ENCODE results near the gene DPH7.
"Not testable (repeated sequence)": the region's sequence is repeated elsewhere in the genome, so short reads cannot be mapped to it uniquely, and the experiment has no call there.

DPH7 gene

DNA sequence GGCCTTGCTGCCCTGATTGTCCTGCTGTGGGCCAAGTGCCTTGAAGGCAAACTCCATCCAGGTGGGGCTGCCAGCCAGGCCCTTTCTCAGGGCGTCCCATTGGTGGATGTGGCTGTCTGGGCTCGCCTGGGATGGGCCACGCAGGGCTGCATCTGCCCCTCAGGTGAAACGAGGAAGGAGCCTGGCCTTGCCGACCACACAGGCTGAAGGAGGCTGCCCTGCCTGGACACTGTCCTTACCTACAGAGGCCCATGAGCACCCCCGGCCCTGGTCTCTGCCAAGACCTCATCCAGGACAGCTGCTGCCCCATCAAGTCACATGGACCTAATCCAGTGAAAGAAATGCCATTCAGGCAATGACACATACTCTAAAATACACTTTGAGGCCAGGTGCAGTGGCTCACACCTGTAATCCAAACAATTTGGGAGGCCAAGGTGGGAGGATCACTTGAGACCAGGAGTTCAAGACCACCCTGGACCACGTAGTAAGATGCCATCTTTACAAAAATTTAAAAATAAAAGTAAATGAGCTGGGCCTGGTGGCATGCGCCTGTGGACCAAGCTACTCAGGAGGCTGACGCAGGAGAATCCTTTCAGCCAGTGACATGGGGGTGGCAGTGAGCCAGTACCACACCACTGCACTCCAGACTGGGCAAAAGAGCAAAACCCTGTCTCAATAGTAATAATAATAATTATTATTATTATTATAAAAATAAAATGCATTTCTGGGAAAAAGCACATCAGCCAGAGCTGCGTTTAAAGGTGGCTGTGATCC, 62.4 kb downstream of the DPH7 start:
- DNase-seq = no peak

GRCh38 chr9:137515338-137515724, 63.4 kb downstream of the DPH7 start:
- DNase-seq = no peak

GRCh38 chr9:137514691-137515337, 63.9 kb downstream of the DPH7 start:
- DNase-seq = no peak

DNA sequence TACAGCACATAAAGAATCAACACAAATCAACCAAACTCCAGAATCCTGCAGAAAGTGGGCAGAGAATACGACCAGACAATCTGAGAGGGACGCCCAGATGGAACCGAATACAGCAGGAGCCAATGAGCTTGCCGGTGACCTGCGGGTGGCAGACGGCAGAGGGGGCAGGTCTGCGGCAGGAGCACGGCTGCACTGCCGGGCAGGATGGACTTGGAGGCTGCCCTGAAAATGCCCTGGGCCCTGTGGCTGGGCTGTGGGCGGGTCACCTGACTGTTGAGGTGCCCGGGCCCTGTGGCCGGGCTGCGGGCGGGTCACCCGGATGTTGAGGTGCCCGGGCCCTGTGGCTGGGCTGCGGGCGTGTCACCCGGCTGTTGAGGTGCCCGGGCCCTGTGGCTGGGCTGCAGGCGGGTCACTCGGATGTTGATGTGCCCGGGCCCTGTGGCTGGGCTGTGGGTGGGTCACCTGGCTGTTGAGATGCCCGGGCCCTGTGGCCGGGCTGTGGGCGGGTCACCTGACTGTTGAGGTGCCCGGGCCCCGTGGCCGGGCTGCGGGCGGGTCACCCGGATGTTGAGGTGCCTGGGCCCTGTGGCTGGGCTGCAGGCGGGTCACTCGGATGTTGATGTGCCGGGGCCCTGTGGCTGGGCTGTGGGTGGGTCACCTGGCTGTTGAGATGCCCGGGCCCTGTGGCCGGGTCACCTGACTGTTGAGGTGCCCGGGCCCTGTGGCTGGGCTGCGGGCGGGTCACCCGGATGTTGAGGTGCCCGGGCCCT, 64.7 kb downstream of the DPH7 start:
- DNase-seq = not testable (repeated sequence)

DNA sequence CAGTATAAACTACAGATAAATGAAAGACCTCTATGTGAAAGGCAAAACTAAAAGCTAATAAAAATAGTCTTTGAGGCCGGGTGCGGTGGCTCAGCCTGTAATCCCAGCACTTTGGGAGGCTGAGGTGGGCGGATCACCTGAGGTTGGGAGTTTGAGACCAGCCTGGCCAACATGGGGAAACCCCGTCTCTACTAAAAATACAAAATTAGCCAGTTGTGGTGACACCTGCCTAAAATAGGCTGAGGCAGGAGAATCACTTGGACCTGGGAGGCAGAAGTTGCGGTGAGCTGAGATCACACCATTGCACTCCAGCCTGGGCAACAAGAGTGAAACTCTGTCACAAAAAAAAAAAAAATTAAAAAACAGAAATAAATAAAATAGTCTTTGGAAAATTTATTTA, 65.6 kb downstream of the DPH7 start:
- not testable (repeated sequence) for DNase-seq

- no peak for DNase-seq
Observed at GRCh38 chr9:137511758-137512463, 66.8 kb downstream of the DPH7 start.

DNA sequence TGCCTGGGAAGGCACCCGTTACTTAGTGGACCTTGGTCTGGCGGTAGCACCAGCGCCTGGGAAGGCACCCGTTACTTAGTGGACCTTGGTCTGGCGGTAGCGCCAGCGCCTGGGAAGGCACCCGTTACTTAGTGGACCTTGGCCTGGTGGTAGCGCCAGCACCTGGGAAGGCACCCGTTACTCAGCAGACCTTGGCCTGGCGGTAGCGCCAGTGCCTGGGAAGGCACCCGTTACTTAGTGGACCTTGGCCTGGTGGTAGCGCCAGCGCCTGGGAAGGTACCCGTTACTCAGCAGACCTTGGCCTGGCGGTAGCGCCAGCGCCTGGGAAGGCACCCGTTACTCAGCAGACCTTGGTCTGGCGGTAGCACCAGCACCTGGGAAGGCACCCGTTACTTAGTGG, 67.6 kb downstream of the DPH7 start:
- not testable (repeated sequence) for DNase-seq

DNA sequence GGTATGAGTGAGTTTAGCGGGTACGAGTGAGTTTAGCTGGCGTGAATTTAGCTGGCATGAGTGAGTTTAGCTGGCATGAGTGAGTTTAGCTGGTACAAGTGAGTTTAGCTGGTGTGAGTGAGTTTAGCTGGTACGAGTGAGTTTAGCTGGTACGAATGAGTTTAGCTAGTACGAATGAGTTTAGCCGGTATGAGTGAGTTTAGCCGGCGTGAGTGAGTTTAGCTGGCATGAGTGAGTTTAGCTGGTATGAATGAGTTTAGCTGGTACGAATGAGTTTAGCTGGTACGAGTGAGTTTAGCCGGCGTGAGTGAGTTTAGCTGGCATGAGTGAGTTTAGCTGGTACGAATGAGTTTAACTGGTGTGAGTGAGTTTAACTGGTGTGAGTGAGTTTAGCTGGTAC, 69.5 kb downstream of the DPH7 start:
- DNase-seq = no peak

GRCh38 chr9:137506702-137507171, 72.0 kb downstream of the DPH7 start:
- no peak for DNase-seq

DNA sequence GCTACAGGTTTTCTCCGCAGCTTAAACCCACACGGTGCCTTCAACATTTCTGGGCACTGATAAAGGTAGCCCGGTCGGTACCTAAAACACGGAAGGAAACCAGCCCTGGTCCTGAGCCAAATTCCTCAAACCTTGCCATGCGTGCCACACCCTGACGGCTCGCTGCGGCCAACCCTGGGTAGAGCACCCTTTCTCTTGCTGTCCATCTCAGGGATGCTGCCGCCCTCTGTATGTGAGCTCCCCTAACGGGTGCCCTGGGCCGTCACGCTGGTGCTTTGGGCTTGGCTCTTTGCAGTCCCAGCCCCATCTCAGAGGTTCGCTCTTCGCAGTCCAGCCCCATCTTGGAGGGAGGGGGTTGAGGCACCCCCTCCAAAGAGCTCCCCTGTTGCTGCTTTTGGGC, 72.5 kb downstream of the DPH7 start:
- no peak for DNase-seq

DNA sequence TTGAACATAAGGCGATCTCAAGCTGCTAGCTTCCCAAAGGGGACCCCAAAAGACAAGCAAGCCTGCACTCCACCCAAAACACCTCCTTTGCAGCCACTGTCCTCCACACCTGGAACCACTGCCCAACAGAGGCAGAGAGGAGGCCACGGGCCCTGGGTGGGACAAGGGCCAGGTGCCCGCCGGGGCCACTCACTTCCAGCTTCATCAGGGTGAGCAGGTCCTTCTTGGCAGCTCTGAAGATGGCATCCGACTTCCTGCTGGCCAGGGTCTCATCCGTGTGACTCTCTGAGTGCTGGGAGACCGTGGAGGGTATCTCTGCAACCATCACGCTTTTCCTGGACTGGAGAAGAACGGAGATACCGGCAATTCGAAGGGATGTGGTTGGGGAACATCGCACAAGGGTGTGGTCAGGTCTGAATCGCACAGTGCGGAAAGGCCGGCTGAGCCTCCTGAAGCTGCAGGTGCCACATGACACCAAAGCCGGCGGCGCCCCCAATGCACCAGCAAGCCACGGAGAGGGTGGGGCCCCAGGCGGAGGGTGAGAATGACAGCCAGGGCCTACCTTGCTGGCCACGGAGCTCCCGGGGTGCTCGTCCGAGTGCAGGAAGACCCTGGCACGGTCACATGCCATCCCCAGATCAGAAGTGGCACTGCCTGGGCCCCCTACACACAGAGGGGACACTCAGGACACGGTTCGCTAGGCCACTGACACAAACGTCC, 73.1 kb downstream of the DPH7 start:
- no peak for DNase-seq

All from AML-193 (cell line).